GM12891 (cell line): ENCODE data around the gene RAB11FIP3.

ENCODE experiments used
- PAX5 ChIP-seq: IDR thresholded peaks from 2 replicates; pipeline ENCODE4 v1.6.1; 2011; ENCODE audit warnings: low read length, moderate library complexity, mild to moderate bottlenecking; ENCODE audit not compliant: insufficient read depth, severe bottlenecking
- POLR2A ChIP-seq: IDR thresholded peaks from 2 replicates; pipeline ENCODE4 v1.6.1; 2011; ENCODE audit warnings: low read depth, low read length, control low read depth
- POLR2AphosphoS5 ChIP-seq: IDR thresholded peaks from 2 replicates; pipeline ENCODE4 v1.6.1; 2011; ENCODE audit warnings: low read depth, low read length, control low read depth

GRCh38 chr16:473046-474043, 47.9 kb downstream of the RAB11FIP3 start:
- TF ChIP-seq POLR2A (no peak), PAX5 (no peak), POLR2AphosphoS5 (no peak)
